HFF-Myc (cell line): ENCODE results near the gene SGCG.
"Not testable (repeated sequence)": the region's sequence is repeated elsewhere in the genome, so short reads cannot be mapped to it uniquely, and the experiment has no call there.

Experiments used
- DNase-seq: peaks from one replicate; pipeline ENCODE4 v3.0.0-alpha.2; 2011; ENCODE audit warnings: low read depth; ENCODE audit errors: extremely low read depth
- H3K4me3 ChIP-seq: replicated peaks from 2 replicates; pipeline ENCODE4 v1.5.1; 2011; ENCODE audit warnings: low read depth, mild to moderate bottlenecking, control low read depth, low read length
- CTCF ChIP-seq: IDR thresholded peaks from 2 replicates; pipeline ENCODE4 v1.5.1; 2012; ENCODE audit warnings: mild to moderate bottlenecking, low read depth, low read length, control low read depth; ENCODE audit errors: missing control alignments

Gene SGCG

DNA sequence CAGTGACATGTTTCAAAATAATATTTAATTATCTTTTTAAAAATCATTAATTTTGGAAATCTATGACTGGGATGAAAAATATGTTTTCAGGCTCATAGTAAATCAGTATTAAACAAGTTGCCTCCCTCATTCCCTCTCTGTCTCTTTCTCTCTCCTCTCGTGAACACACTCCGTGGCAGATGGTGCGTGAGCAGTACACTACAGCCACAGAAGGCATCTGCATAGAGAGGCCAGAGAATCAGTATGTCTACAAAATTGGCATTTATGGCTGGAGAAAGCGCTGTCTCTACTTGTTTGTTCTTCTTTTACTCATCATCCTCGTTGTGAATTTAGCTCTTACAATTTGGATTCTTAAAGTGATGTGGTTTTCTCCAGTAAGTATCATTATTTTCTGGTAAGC lies 22.7 kb downstream of the SGCG start:
- no peak for DNase-seq
- H3K4me3 ChIP-seq: no peak overlapping the region
- TF ChIP-seq CTCF: no peak

DNA sequence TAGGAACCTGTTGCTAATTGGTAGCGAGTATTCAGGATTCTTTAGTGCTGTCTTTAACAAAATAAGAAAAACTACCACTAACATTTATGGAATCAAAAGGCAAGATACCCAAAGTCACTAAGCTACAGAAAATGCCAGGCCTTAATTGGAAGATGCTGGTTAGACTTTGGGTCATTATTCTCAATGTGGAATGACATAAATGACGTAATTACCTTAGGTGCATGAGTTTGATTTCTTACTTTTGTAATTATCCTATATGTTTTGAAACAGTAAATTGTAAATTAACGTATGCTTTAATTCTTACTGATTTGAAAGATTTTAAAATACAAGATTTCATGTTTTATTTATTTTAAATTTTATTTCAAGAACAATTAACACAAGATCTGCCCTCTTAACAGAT lies 25.0 kb downstream of the SGCG start:
- DNase-seq: no peak

DNA sequence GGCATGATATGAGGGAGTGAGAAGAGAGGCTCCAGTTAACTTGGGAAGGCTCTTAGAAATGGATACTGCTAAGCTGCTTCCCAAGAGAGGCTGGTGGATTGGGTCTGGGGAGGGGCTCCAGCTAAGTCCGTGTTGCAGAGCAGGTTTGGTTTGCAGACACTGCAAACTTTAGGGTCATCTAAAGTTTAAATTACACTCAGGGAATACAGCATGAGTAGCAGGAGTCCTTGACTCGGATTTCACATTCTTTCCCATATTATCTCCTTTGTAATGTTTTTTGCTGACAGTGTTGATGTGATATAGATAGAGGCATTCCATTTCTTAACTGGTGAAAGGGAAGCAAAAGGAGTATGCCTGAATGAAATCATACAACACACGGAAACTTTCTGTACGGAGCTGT lies 31.9 kb downstream of the SGCG start:
- no peak for DNase-seq
- no peak overlapping the region for H3K4me3 ChIP-seq
- no peak for TF ChIP-seq CTCF

More for the DNA sequence above, 25.0 kb downstream of the SGCG start:
- no peak overlapping the region for H3K4me3 ChIP-seq
- no peak for TF ChIP-seq CTCF

GRCh38 chr13:23231241-23231640 lies 50.5 kb downstream of the SGCG start:
- TF ChIP-seq CTCF: no peak
- DNase-seq: no peak
- H3K4me3 ChIP-seq: no peak overlapping the region

DNA sequence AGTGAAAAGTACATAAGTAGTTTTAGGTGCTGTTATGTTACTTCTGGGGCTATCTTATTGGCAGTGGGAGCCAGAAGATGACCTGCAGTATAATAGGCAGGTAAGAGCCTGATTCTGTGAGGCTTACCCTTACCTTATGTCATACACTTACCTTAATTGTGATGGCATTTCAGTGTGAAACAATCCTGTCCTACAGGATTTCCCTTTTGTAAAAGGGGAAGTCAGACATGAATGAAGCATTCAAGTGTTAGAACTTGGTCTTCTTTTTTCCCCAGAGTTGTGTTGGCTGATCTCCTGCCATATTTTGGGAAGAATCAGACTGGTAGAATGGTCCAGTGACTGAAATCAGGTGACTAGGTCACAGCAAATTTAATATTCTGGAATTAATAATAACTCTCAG lies 55.2 kb downstream of the SGCG start:
- TF ChIP-seq CTCF: no peak

DNA sequence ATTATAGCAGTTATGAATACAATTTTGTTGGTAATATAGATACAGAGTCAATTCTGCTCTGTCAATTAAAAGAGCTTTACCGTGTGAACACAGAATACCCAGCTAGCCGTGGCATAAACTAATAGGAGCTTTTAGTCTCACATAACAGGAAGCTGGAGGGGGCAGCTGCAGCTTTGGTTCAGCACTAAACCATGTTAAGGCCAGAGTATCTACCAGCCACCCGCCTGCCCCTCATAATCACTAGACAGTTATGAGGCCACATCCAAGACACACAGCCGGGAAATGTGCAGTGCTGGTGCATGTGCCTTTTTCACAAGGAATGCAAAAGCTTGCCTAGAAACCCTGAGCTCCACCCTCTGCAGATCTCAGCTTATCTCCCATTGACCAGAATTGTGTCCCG lies 62.3 kb downstream of the SGCG start:
- no peak overlapping the region for H3K4me3 ChIP-seq
- no peak for TF ChIP-seq CTCF
- DNase-seq: no peak

More for the DNA sequence above, 55.2 kb downstream of the SGCG start:
- H3K4me3 ChIP-seq: no peak overlapping the region
- DNase-seq: no peak

DNA sequence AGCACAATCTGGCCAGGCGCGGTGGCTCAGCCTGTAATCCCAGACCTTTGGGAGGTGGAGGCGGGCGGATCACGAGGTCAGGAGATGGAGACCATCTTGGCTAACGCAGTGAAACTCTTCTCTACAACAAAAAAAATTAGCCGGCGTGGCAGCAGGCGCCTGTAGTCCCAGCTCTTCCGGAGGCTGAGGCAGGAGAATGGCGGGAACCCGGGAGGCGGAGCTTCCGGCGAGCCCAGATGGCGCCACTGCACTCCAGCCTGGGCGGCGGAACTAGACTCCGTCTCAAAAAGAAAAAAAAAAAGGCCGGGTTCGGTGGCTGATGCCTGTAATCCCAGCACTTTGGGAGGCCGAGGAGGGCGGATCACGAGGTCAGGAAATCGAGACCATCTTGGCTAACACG lies 67.6 kb downstream of the SGCG start:
- DNase-seq, H3K4me3 ChIP-seq: not testable (repeated sequence)
